Measurements from ENCODE around the gene SSBP3. TPM values are rescaled to one million over a fixed set of nuclear protein-coding genes. Genes with fewer than 3 reads are reported as not detected.

SSBP3 gene
- total and polyA plus RNA-seq, 2 of the 13 experiments (the other 11 are each of a cell fraction or from before 2014, with no cell fraction given): 8.5 to 17.6 TPM

DNA sequence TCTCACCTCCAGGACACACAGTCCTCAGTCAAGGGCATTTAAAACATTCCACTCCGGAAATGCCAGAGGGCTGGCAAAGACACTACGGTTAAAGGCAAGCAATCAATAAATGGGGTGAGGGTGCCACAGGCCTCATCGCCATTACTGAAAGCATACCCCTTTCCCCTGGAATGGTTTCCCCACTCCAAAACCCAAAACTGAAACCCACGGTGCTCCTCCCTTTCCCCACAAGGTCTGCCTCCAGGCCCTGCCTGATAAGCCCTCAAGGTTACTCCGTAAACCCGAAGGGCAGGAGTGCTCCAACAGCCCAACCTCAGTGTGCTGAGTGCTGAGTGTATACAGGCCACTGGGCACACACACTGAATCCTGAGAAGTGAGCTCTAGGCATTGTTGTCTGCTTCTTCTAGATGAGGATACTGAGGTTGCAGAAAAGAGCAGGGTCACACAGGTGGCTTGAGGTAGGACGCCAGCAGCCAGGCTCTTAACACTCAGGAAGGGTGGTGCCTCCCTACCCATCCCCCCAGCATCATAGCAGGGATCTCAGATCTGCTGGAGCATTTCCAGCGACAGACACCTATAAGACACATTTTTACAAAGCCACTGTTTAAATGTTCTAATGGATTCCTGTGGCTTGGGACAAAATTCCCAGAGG, 29.0 kb downstream of the SSBP3 start:
- no peaks in the 10 kb centered on the region for H3K27me3 ChIP-seq (ENCODE audit: control insufficient read depth in 1 of 2, insufficient read depth in 2 of 2, low read length in 2 of 2)
- no peak overlapping the region for H2AFZ ChIP-seq (ENCODE audit: low read length)
- peak; percentile 8 for FAIRE-seq
- in situ Hi-C loops (cut with HindIII; ENCODE audit: extremely low pct_ligation_motif_present, low pct_unique_long_range_greater_than_20kb): no loop called here
- peak overlapping the region; percentile 36 for H3K4me2 ChIP-seq (ENCODE audit: low read depth, low read length)
- peaks cover 3 to 5% of the 10 kb centered on the region in 2 experiments; a peak in 4 of 5 replicates for H3K36me3 ChIP-seq (replicated peaks in 1 of 2; ENCODE audit: control insufficient read depth in 1 of 2, insufficient read depth in 2 of 2, low read length in 2 of 2)
- peak; percentile 81 for ATAC-seq
- peaks cover 35% of the 10 kb centered on the region for H3K4me1 ChIP-seq (ENCODE audit: insufficient read depth, low read length)
- no TSS peak for BruUV-seq (replicated peaks)
- no peaks in the 10 kb centered on the region for H3K9me3 ChIP-seq (ENCODE audit: low read length)
- WGBS (ENCODE audit: low lambda C conversion rate): 93% methylated on average over 2 of the region's 8 CpGs
- no peak for DNase-seq (ENCODE audit: low spot score)
- H3K4me3 ChIP-seq (replicated peaks in 1 of 3; ENCODE audit: insufficient read depth in 1 of 3, low read depth in 2 of 3, low read length in 3 of 3): no peak overlapping the region; a peak in 1 of 6 replicates
- peaks cover 3% of the 10 kb centered on the region for H3K79me2 ChIP-seq (ENCODE audit: insufficient read depth, low read length)
- ChIA-PET POLR2A (no interaction called here), CTCF (ENCODE audit: low intra/inter-chr PET ratio, low total read pairs) (no interaction called here)
- H3K27ac ChIP-seq (ENCODE audit: extremely low read length, insufficient read depth, low read length): peak overlapping the region; percentile 17
- no peak overlapping the region; the same call in none of the 2 replicates for H3K9ac ChIP-seq (ENCODE audit: insufficient read depth, low read depth, low read length)
- intact Hi-C loops (cut with micrococcal nuclease; ENCODE audit: unreplicated experiment): no loop called here
- H4K20me1 ChIP-seq (ENCODE audit: insufficient read depth, low read length): peaks cover 4% of the 10 kb centered on the region
- TF ChIP-seq BHLHE40 (IDR thresholded peaks at IDR 0.05; ENCODE audit: low read length) (no peak), SCMH1 (CRISPR knock-in tag; IDR thresholded peaks at IDR 0.05; ENCODE audit: borderline replicate concordance) (no peak), POGZ (CRISPR knock-in tag; IDR thresholded peaks at IDR 0.05) (no peak), ZNF772 (CRISPR knock-in tag; IDR thresholded peaks at IDR 0.05) (no peak), SAP130 (CRISPR knock-in tag; IDR thresholded peaks at IDR 0.05; ENCODE audit: low read depth) (peak; percentile 26; the same call in 1 of the 2 replicates), WIZ (CRISPR knock-in tag; IDR thresholded peaks at IDR 0.05) (no peak), ETV5 (CRISPR knock-in tag; IDR thresholded peaks at IDR 0.05; ENCODE audit: borderline replicate concordance) (peak; percentile 69; the same call in 1 of the 2 replicates), ZNF749 (CRISPR knock-in tag; IDR thresholded peaks at IDR 0.05; ENCODE audit: borderline replicate concordance) (no peak), ZNF263 (CRISPR knock-in tag; IDR thresholded peaks at IDR 0.05) (peak; percentile 89), TARDBP (CRISPR knock-in tag; IDR thresholded peaks at IDR 0.05) (no peak), KAT2B (IDR thresholded peaks at IDR 0.05; ENCODE audit: borderline replicate concordance, low read depth, low read length) (no peak), SOX5 (CRISPR knock-in tag; IDR thresholded peaks at IDR 0.05; ENCODE audit: borderline replicate concordance) (no peak), EHMT2 (IDR thresholded peaks at IDR 0.05; ENCODE audit: borderline replicate concordance, low read depth, low read length) (no peak), RFX3 (CRISPR knock-in tag; IDR thresholded peaks at IDR 0.05) (no peak), PREB (CRISPR knock-in tag; IDR thresholded peaks at IDR 0.05) (no peak), ONECUT2 (CRISPR knock-in tag; IDR thresholded peaks at IDR 0.05) (0 out of 2 replicates have a peak, but pooled peaks have one; percentile 17), MBNL3 (CRISPR knock-in tag; conservative IDR thresholded peaks at IDR 0.05) (no peak), NFYB (CRISPR knock-in tag; IDR thresholded peaks at IDR 0.05) (no peak)
- TF ChIP-seq, protein P1, sequence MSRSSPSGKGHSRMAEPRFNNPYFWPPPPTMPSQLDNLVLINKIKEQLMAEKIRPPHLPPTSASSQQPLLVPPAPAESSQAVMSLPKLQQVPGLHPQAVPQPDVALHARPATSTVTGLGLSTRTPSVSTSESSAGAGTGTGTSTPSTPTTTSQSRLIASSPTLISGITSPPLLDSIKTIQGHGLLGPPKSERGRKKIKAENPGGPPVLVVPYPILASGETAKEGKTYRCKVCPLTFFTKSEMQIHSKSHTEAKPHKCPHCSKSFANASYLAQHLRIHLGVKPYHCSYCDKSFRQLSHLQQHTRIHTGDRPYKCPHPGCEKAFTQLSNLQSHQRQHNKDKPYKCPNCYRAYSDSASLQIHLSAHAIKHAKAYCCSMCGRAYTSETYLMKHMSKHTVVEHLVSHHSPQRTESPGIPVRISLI (CRISPR knock-in tag; IDR thresholded peaks at IDR 0.05; ENCODE audit: borderline replicate concordance): no peak
- TF ChIP-seq, protein P2, sequence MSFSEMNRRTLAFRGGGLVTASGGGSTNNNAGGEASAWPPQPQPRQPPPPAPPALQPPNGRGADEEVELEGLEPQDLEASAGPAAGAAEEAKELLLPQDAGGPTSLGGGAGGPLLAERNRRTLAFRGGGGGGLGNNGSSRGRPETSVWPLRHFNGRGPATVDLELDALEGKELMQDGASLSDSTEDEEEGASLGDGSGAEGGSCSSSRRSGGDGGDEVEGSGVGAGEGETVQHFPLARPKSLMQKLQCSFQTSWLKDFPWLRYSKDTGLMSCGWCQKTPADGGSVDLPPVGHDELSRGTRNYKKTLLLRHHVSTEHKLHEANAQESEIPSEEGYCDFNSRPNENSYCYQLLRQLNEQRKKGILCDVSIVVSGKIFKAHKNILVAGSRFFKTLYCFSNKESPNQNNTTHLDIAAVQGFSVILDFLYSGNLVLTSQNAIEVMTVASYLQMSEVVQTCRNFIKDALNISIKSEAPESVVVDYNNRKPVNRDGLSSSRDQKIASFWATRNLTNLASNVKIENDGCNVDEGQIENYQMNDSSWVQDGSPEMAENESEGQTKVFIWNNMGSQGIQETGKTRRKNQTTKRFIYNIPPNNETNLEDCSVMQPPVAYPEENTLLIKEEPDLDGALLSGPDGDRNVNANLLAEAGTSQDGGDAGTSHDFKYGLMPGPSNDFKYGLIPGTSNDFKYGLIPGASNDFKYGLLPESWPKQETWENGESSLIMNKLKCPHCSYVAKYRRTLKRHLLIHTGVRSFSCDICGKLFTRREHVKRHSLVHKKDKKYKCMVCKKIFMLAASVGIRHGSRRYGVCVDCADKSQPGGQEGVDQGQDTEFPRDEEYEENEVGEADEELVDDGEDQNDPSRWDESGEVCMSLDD (CRISPR knock-in tag; IDR thresholded peaks at IDR 0.05; ENCODE audit: borderline replicate concordance): no peak
